DOHH2 (cell line): Measurements from ENCODE around the gene TUBB2A.

Source experiments
- EZH2phosphoT487 ChIP-seq: fragments of 200-600 bp; sonication (generic); IDR thresholded peaks from 2 replicates; pipeline ENCODE4 v1.6.1; 2017; ENCODE audit warnings: borderline replicate concordance, mild to moderate bottlenecking, antibody characterized with exemption, low read length, moderate library complexity, mixed read lengths
- TF ChIP-seq, protein P1 (sequence below): fragments of 200-600 bp; sonication (generic); IDR thresholded peaks from one replicate; pipeline ENCODE4 v1.5.1; 2014; ENCODE audit warnings: antibody characterized with exemption, mild to moderate bottlenecking, low read depth, low read length; ENCODE audit not compliant: poor library complexity, severe bottlenecking

DNA sequence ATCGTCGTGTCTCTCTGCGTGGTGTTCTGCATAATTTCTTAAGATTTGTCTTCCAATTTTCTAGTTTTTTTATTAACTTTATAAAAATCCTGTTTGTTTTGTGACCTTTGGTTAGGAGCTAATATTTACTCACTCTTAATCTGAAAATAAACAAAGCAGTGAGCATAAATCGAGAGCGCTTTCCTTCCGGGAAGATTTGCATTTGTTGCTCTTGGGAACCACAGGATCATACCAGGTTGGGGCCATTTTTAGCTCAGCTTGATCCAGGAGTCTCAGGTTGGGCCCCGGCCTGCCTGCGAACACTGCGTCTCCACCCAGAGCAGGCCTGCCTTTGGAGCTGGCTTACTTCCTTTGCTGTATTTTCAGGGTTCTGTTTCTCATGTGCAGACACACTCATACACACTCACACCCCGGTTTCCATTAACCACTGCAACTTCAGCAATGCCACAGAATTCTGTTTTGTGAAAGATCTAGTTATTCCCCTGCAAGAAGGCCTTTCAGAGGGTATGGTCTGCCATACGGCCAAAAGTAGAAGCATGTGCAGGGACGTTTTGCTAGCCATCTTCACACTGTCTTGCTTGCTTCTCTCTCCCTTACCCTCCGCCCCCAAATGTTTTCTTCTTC, 21.6 kb downstream of the TUBB2A start:
- TF ChIP-seq, protein P1, sequence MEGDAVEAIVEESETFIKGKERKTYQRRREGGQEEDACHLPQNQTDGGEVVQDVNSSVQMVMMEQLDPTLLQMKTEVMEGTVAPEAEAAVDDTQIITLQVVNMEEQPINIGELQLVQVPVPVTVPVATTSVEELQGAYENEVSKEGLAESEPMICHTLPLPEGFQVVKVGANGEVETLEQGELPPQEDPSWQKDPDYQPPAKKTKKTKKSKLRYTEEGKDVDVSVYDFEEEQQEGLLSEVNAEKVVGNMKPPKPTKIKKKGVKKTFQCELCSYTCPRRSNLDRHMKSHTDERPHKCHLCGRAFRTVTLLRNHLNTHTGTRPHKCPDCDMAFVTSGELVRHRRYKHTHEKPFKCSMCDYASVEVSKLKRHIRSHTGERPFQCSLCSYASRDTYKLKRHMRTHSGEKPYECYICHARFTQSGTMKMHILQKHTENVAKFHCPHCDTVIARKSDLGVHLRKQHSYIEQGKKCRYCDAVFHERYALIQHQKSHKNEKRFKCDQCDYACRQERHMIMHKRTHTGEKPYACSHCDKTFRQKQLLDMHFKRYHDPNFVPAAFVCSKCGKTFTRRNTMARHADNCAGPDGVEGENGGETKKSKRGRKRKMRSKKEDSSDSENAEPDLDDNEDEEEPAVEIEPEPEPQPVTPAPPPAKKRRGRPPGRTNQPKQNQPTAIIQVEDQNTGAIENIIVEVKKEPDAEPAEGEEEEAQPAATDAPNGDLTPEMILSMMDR = no peak
- no peak for TF ChIP-seq EZH2phosphoT487
